Tibial nerve (tissue), 4 donors: ENCODE results near the gene EPS8L3. TPM values are rescaled to one million over a fixed set of nuclear protein-coding genes. Genes with fewer than 3 reads are reported as not detected.

Experiments
- DNase-seq, 2 donors: peaks; one replicate each; pipeline ENCODE4 v3.0.0-alpha.2; 2019; ENCODE audit warnings: low spot score in 2 of 2
- H3K27ac ChIP-seq, 4 donors: fragments of 200-600 bp; sonication (generic) in 3 of 4; one replicate each; pipeline ENCODE4 v1.5.1; 2017 to 2019; ENCODE audit warnings: mild to moderate bottlenecking in 1 of 4
- H3K27me3 ChIP-seq, 2 donors: fragments of 200-600 bp; sonication (generic) in 1 of 2; one replicate each; pipeline versions ENCODE4 v1.5.1 to v1.6.0; 2017 to 2019
- H3K36me3 ChIP-seq, 3 donors: fragments of 200-600 bp; sonication (generic); one replicate each; pipeline ENCODE4 v1.5.1; 2018 to 2019
- H3K4me1 ChIP-seq, 4 donors: fragments of 200-600 bp; sonication (generic) in 3 of 4; one replicate each; pipeline ENCODE4 v1.5.1; 2017 to 2019
- H3K4me3 ChIP-seq, 4 donors: fragments of 200-600 bp; sonication (generic) in 3 of 4; one replicate each; pipeline ENCODE4 v1.5.1; 2017 to 2019; ENCODE audit warnings: mild to moderate bottlenecking in 1 of 4, moderate library complexity in 1 of 4
- H3K9me3 ChIP-seq, 4 donors: fragments of 200-600 bp; sonication (generic) in 3 of 4; one replicate each; pipeline ENCODE4 v1.5.1; 2017 to 2019
- CTCF ChIP-seq, 5 experiments: fragments of 200-600 bp in 3 of 5; fragments of 450-650 bp in 2 of 5; sonication (generic) in 3 of 5; IDR thresholded peaks; one replicate each; pipeline ENCODE4 v1.5.1; 2016 to 2019; ENCODE audit warnings: antibody characterized with exemption in 5 of 5, mild to moderate bottlenecking in 3 of 5, moderate library complexity in 2 of 5
- EP300 ChIP-seq, 2 donors: sonication (generic); formaldehyde crosslinking; IDR thresholded peaks; one replicate each; pipeline ENCODE4 v1.6.1; 2017; ENCODE audit warnings: antibody characterized with exemption in 2 of 2, mild to moderate bottlenecking in 1 of 2
- POLR2A ChIP-seq, 2 donors: fragments of 450-650 bp; IDR thresholded peaks; one replicate each; pipeline ENCODE4 v1.6.1; 2017; ENCODE audit warnings: antibody characterized with exemption in 2 of 2, mild to moderate bottlenecking in 2 of 2, moderate library complexity in 2 of 2
- WGBS, 2 donors: methylation state at CpG; one replicate each; pipeline ENCODE4 v1.1.5; 2018; 5-methylcytosine and 5-hydroxymethylcytosine counted together
- total RNA-seq, 4 donors: library from RNA; depleted of rRNA; stranded (reverse); fragments of >200 nt; gene quantifications; one replicate each; pipeline ENCODE4 v1.1.0, GENCODE V29; 2016

EPS8L3 gene
- total RNA-seq, 4 donors from 2014 or later, result not detected

- TF ChIP-seq EP300 (IDR thresholded peaks at IDR 0.05) (no peak), POLR2A (IDR thresholded peaks at IDR 0.05) (no peak)
- no peaks in the 10 kb centered on the region for H3K27me3 ChIP-seq
Observed at GRCh38 chr1:109765896-109766615, 2.3 kb upstream of the EPS8L3 start.

GRCh38 chr1:109765483-109765815 lies 1.7 kb upstream of the EPS8L3 start:
- no peak for TF ChIP-seq CTCF (IDR thresholded peaks at IDR 0.05)
- no peak overlapping the region for H3K4me3 ChIP-seq
- no peaks in the 10 kb centered on the region for H3K9me3 ChIP-seq
- peak overlapping the region in 1 of 4 donors; percentile 83 for H3K27ac ChIP-seq
- no peaks in the 10 kb centered on the region for H3K36me3 ChIP-seq
- peaks cover 0 to 10% (median 0%) of the 10 kb centered on the region in 4 donors for H3K4me1 ChIP-seq
- 78 to 80% methylated on average over 4 of the region's 4 CpGs for WGBS, 2 donors
- DNase-seq, result no peak
- H3K27me3 ChIP-seq, result no peaks in the 10 kb centered on the region

More at GRCh38 chr1:109765896-109766615, 2.3 kb upstream of the EPS8L3 start:
- no peaks in the 10 kb centered on the region for H3K36me3 ChIP-seq
- no peak for DNase-seq
- peaks cover 0 to 13% (median 0%) of the 10 kb centered on the region in 4 donors for H3K4me1 ChIP-seq
- H3K9me3 ChIP-seq, result no peaks in the 10 kb centered on the region
- 69 to 72% methylated on average over 13 of the region's 13 CpGs for WGBS, 2 donors
- peak overlapping the region in 1 of 4 donors; percentile 34 for H3K27ac ChIP-seq
- no peak overlapping the region for H3K4me3 ChIP-seq

GRCh38 chr1:109764561-109765482 lies 1.1 kb upstream of the EPS8L3 start:
- peak overlapping the region in 1 of 4 donors; percentile 83 for H3K27ac ChIP-seq
- no peaks in the 10 kb centered on the region for H3K27me3 ChIP-seq
- H3K9me3 ChIP-seq, result no peaks in the 10 kb centered on the region
- peaks cover 0 to 10% (median 0%) of the 10 kb centered on the region in 4 donors for H3K4me1 ChIP-seq
- 89 to 90% methylated on average over 13 of the region's 13 CpGs for WGBS, 2 donors
- H3K4me3 ChIP-seq, result no peak overlapping the region
- peak in 1 of 2 donors; percentile 3 for DNase-seq
- H3K36me3 ChIP-seq, result no peaks in the 10 kb centered on the region
- TF ChIP-seq EP300 (IDR thresholded peaks at IDR 0.05), result no peak
- no peak for TF ChIP-seq CTCF (IDR thresholded peaks at IDR 0.05)
- TF ChIP-seq POLR2A (IDR thresholded peaks at IDR 0.05), result no peak

- TF ChIP-seq EP300 (IDR thresholded peaks at IDR 0.05) (no peak), CTCF (IDR thresholded peaks at IDR 0.05) (no peak), POLR2A (IDR thresholded peaks at IDR 0.05) (no peak)
- DNase-seq, result no peak
- H3K27ac ChIP-seq, result peak overlapping the region in 1 of 4 donors; percentile 83
- WGBS, 2 donors, result 72 to 82% methylated on average over 10 to 11 of the region's 11 CpGs
- no peaks in the 10 kb centered on the region for H3K36me3 ChIP-seq
- H3K4me3 ChIP-seq, result peak overlapping the region in 1 of 4 donors; percentile 23
- peaks cover 0 to 10% (median 0%) of the 10 kb centered on the region in 4 donors for H3K4me1 ChIP-seq
- H3K9me3 ChIP-seq, result no peaks in the 10 kb centered on the region
- no peaks in the 10 kb centered on the region for H3K27me3 ChIP-seq
Observed at GRCh38 chr1:109762821-109763645, 690 bp downstream of the EPS8L3 start.

GRCh38 chr1:109762039-109762585 lies 1.6 kb downstream of the EPS8L3 start:
- no peaks in the 10 kb centered on the region for H3K27me3 ChIP-seq
- peak overlapping the region in 1 of 4 donors; percentile 23 for H3K4me3 ChIP-seq
- H3K9me3 ChIP-seq, result no peaks in the 10 kb centered on the region
- TF ChIP-seq POLR2A (IDR thresholded peaks at IDR 0.05) (no peak), CTCF (IDR thresholded peaks at IDR 0.05) (no peak), EP300 (IDR thresholded peaks at IDR 0.05) (no peak)
- peak overlapping the region in 1 of 4 donors; percentile 83 for H3K27ac ChIP-seq
- 87 to 89% methylated on average over 6 to 7 of the region's 7 CpGs for whole genome bisulfite sequencing, 2 donors
- H3K4me1 ChIP-seq, result peaks cover 0 to 10% (median 0%) of the 10 kb centered on the region in 4 donors
- no peaks in the 10 kb centered on the region for H3K36me3 ChIP-seq
- no peak for DNase-seq
